Breast epithelium (tissue), 3 donors: Measurements from ENCODE around the gene WHAMM.

ENCODE experiments used
- POLR2A ChIP-seq: fragments of 450-650 bp; IDR thresholded peaks from one replicate; pipeline ENCODE4 v1.6.1; 2016; ENCODE audit warnings: antibody characterized with exemption, mild to moderate bottlenecking, moderate library complexity
- TF ChIP-seq, protein P1 (sequence below), 3 donors: fragments of 450-650 bp; IDR thresholded peaks; one replicate each; pipeline ENCODE4 v1.5.1; 2016 to 2017; ENCODE audit warnings: antibody characterized with exemption in 3 of 3, mild to moderate bottlenecking in 3 of 3, moderate library complexity in 3 of 3

DNA sequence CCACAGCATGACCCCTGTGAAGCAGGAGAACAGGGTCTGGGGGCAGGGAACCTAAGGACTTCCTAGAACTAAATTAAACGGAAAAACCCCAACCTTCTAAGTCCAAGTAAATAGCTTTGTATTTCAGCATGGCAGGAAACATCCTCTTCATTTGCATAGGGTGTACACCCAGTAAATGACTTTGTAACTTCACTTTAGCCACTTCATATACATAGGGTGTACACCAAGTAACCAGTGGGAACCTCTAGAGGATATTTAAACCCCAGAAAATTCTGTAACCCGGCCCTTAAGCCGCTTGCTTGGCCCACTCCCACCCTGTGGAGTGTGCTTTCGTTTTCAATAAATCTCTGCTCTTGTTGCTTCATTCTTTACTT is 45.3 kb upstream of the WHAMM start:
- no peak for TF ChIP-seq POLR2A
- TF ChIP-seq, protein P1, sequence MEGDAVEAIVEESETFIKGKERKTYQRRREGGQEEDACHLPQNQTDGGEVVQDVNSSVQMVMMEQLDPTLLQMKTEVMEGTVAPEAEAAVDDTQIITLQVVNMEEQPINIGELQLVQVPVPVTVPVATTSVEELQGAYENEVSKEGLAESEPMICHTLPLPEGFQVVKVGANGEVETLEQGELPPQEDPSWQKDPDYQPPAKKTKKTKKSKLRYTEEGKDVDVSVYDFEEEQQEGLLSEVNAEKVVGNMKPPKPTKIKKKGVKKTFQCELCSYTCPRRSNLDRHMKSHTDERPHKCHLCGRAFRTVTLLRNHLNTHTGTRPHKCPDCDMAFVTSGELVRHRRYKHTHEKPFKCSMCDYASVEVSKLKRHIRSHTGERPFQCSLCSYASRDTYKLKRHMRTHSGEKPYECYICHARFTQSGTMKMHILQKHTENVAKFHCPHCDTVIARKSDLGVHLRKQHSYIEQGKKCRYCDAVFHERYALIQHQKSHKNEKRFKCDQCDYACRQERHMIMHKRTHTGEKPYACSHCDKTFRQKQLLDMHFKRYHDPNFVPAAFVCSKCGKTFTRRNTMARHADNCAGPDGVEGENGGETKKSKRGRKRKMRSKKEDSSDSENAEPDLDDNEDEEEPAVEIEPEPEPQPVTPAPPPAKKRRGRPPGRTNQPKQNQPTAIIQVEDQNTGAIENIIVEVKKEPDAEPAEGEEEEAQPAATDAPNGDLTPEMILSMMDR (IDR thresholded peaks at IDR 0.05): no peak
